Measurements from ENCODE around the gene LRMDA.

Gene LRMDA

GRCh38 chr10:76251841-76252671 lies 820.6 kb downstream of the LRMDA start:
- Histone ChIP-seq H3K36me3 (no peaks in the 10 kb centered on the region), H4K20me1 (no peaks in the 10 kb centered on the region), H3K4me1 (no peaks in the 10 kb centered on the region), H3K27ac (no peak overlapping the region), H3K4me2 (no peak overlapping the region), H3K9me3 (replicated peaks in 1 of 11) (no peaks in the 10 kb centered on the region), H3K4me3 (no peak overlapping the region), H3K27me3 (no peaks in the 10 kb centered on the region), H3K9ac (no peak overlapping the region)
- TF ChIP-seq Cebpa-rat (IDR thresholded peaks at IDR 0.05), result no peak

- H3K27me3 ChIP-seq, result no peaks in the 10 kb centered on the region
- no peaks in the 10 kb centered on the region for H4K20me1 ChIP-seq
- no peaks in the 10 kb centered on the region for H3K4me1 ChIP-seq
- H3K4me3 ChIP-seq, result no peak overlapping the region
- H3K36me3 ChIP-seq, result no peaks in the 10 kb centered on the region
- H3K4me2 ChIP-seq, result no peak overlapping the region
- no peak for TF ChIP-seq Cebpa-rat (IDR thresholded peaks at IDR 0.05)
- no peaks in the 10 kb centered on the region for H3K9me3 ChIP-seq (replicated peaks in 1 of 11)
- no peak overlapping the region for H3K9ac ChIP-seq
- no peak overlapping the region for H3K27ac ChIP-seq
Observed at GRCh38 chr10:76252733-76253132, 821.3 kb downstream of the LRMDA start.

GRCh38 chr10:76255241-76255640 lies 823.8 kb downstream of the LRMDA start:
- H3K9ac ChIP-seq, result no peak overlapping the region
- no peak overlapping the region for H3K4me3 ChIP-seq
- TF ChIP-seq Cebpa-rat (IDR thresholded peaks at IDR 0.05), result no peak
- no peaks in the 10 kb centered on the region for H3K4me1 ChIP-seq
- peaks cover 3 to 11% (median 7%) of the 10 kb centered on the region in 11 experiments; a peak in 21 of 22 replicates for H3K9me3 ChIP-seq (replicated peaks in 1 of 11)
- no peaks in the 10 kb centered on the region for H4K20me1 ChIP-seq
- H3K4me2 ChIP-seq, result no peak overlapping the region
- H3K27ac ChIP-seq, result no peak overlapping the region
- no peaks in the 10 kb centered on the region for H3K36me3 ChIP-seq
- H3K27me3 ChIP-seq, result no peaks in the 10 kb centered on the region

- TF ChIP-seq Cebpa-rat (IDR thresholded peaks at IDR 0.05), result no peak
Observed at GRCh38 chr10:76257816-76258215, 826.4 kb downstream of the LRMDA start.

GRCh38 chr10:76265441-76266113 lies 834.2 kb downstream of the LRMDA start:
- no peaks in the 10 kb centered on the region for H4K20me1 ChIP-seq
- H3K27ac ChIP-seq, result no peak overlapping the region
- H3K4me1 ChIP-seq, result no peaks in the 10 kb centered on the region
- H3K27me3 ChIP-seq, result no peaks in the 10 kb centered on the region
- H3K4me3 ChIP-seq, result no peak overlapping the region
- no peak overlapping the region for H3K9ac ChIP-seq
- H3K9me3 ChIP-seq (replicated peaks in 1 of 11), result peaks cover 4 to 11% (median 9%) of the 10 kb centered on the region in 11 experiments; a peak in 21 of 22 replicates
- no peak overlapping the region for H3K4me2 ChIP-seq
- no peak for TF ChIP-seq Cebpa-rat (IDR thresholded peaks at IDR 0.05)
- H3K36me3 ChIP-seq, result no peaks in the 10 kb centered on the region

More at GRCh38 chr10:76257816-76258215, 826.4 kb downstream of the LRMDA start:
- Histone ChIP-seq H3K9me3 (replicated peaks in 1 of 11) (peaks cover 15 to 24% (median 18%) of the 10 kb centered on the region in 11 experiments), H3K4me1 (no peaks in the 10 kb centered on the region), H4K20me1 (no peaks in the 10 kb centered on the region), H3K4me2 (no peak overlapping the region), H3K36me3 (no peaks in the 10 kb centered on the region), H3K27ac (no peak overlapping the region), H3K27me3 (no peaks in the 10 kb centered on the region), H3K9ac (no peak overlapping the region), H3K4me3 (no peak overlapping the region)

- H3K27me3 ChIP-seq, result no peaks in the 10 kb centered on the region
- H3K36me3 ChIP-seq, result no peaks in the 10 kb centered on the region
- no peaks in the 10 kb centered on the region for H3K4me1 ChIP-seq
- no peak overlapping the region for H3K27ac ChIP-seq
- no peaks in the 10 kb centered on the region for H4K20me1 ChIP-seq
- peaks cover 0 to 2% (median 0%) of the 10 kb centered on the region in 11 experiments; a peak in 5 of 22 replicates for H3K9me3 ChIP-seq (replicated peaks in 1 of 11)
- H3K4me3 ChIP-seq, result no peak overlapping the region
- no peak overlapping the region for H3K9ac ChIP-seq
- no peak for TF ChIP-seq Cebpa-rat (IDR thresholded peaks at IDR 0.05)
- no peak overlapping the region for H3K4me2 ChIP-seq
Observed at GRCh38 chr10:76268530-76268929, 837.1 kb downstream of the LRMDA start.

GRCh38 chr10:76268954-76269353 lies 837.5 kb downstream of the LRMDA start:
- Histone ChIP-seq H3K9me3 (replicated peaks in 1 of 11) (peaks cover 0 to 5% (median under 1%) of the 10 kb centered on the region in 11 experiments; a peak in 7 of 22 replicates), H3K4me2 (no peak overlapping the region), H3K27me3 (no peaks in the 10 kb centered on the region), H3K4me1 (no peaks in the 10 kb centered on the region), H4K20me1 (no peaks in the 10 kb centered on the region), H3K36me3 (no peaks in the 10 kb centered on the region), H3K27ac (no peak overlapping the region), H3K4me3 (no peak overlapping the region), H3K9ac (no peak overlapping the region)
- TF ChIP-seq Cebpa-rat (IDR thresholded peaks at IDR 0.05), result no peak

- H3K36me3 ChIP-seq, result no peaks in the 10 kb centered on the region
- no peak overlapping the region for H3K4me2 ChIP-seq
- no peak overlapping the region for H3K9ac ChIP-seq
- no peak overlapping the region for H3K4me3 ChIP-seq
- no peaks in the 10 kb centered on the region for H3K27me3 ChIP-seq
- H3K4me1 ChIP-seq, result no peaks in the 10 kb centered on the region
- peaks cover 11 to 19% (median 15%) of the 10 kb centered on the region in 11 experiments; a peak in 20 of 22 replicates for H3K9me3 ChIP-seq (replicated peaks in 1 of 11)
- no peak overlapping the region for H3K27ac ChIP-seq
- H4K20me1 ChIP-seq, result no peaks in the 10 kb centered on the region
- no peak for TF ChIP-seq Cebpa-rat (IDR thresholded peaks at IDR 0.05)
Observed at GRCh38 chr10:76270464-76270863, 839.0 kb downstream of the LRMDA start.

- Histone ChIP-seq H3K4me3 (no peak overlapping the region), H3K9ac (no peak overlapping the region), H3K27me3 (no peaks in the 10 kb centered on the region), H4K20me1 (no peaks in the 10 kb centered on the region), H3K27ac (no peak overlapping the region), H3K4me1 (no peaks in the 10 kb centered on the region), H3K36me3 (no peaks in the 10 kb centered on the region), H3K4me2 (no peak overlapping the region), H3K9me3 (replicated peaks in 1 of 11) (peaks cover 22 to 34% (median 29%) of the 10 kb centered on the region in 11 experiments)
- TF ChIP-seq Cebpa-rat (IDR thresholded peaks at IDR 0.05), result no peak
Observed at GRCh38 chr10:76274933-76275332, 843.5 kb downstream of the LRMDA start.

Measured in BLaER1 treated with 17β-estradiol and CSF1 and Interleukin-3, amounts not matched to agents 10 nM and 100 nM (cell line).